GM23338 (cell line): Measurements from ENCODE around the gene ZNF555. TPM values are rescaled to one million over a fixed set of nuclear protein-coding genes. Genes with fewer than 3 reads are reported as not detected.

Experiments
- ATAC-seq: fragments of 200-7000 bp; cut with Tn5 transposase; 3 replicates; pipeline ENCODE4 v1.9.1; 2020
- DNase-seq: peaks from one replicate; pipeline ENCODE4 v3.0.0-alpha.2; 2015; ENCODE audit warnings: low spot score
- H2AFZ ChIP-seq: fragments of 200-600 bp; sonication (generic); 2 replicates; pipeline ENCODE4 v1.8.0; 2016; ENCODE audit warnings: antibody characterized with exemption, mild to moderate bottlenecking, moderate library complexity
- H3F3A ChIP-seq: fragments of 200-600 bp; sonication (generic); replicated peaks from 2 replicates; pipeline ENCODE4 v1.8.0; 2017; ENCODE audit warnings: antibody characterized with exemption, mixed run types, low read depth
- H3K27ac ChIP-seq: fragments of 200-600 bp; sonication (generic); 2 replicates; pipeline ENCODE4 v1.6.1; 2016; ENCODE audit warnings: low read depth
- H3K27me3 ChIP-seq: fragments of 200-600 bp; sonication (generic); 2 replicates; pipeline ENCODE4 v1.8.0; 2016; ENCODE audit warnings: mild to moderate bottlenecking, mixed run types, moderate library complexity; ENCODE audit not compliant: insufficient read depth
- H3K36me3 ChIP-seq: fragments of 200-600 bp; sonication (generic); 2 replicates; pipeline ENCODE4 v1.8.0; 2016; ENCODE audit warnings: mild to moderate bottlenecking; ENCODE audit not compliant: insufficient read depth
- H3K4me1 ChIP-seq: fragments of 200-600 bp; sonication (generic); 2 replicates; pipeline ENCODE4 v1.8.0; 2016; ENCODE audit warnings: mild to moderate bottlenecking, moderate library complexity; ENCODE audit not compliant: insufficient read depth
- H3K4me2 ChIP-seq: fragments of 200-600 bp; sonication (generic); 2 replicates; pipeline ENCODE4 v1.7.1; 2017; ENCODE audit warnings: mixed run types
- H3K4me3 ChIP-seq: fragments of 200-600 bp; sonication (generic); 2 replicates; pipeline ENCODE4 v1.6.1; 2016; ENCODE audit warnings: mixed run types
- H3K79me2 ChIP-seq: fragments of 200-600 bp; sonication (generic); replicated peaks from 2 replicates; pipeline ENCODE4 v1.8.0; 2017; ENCODE audit warnings: mild to moderate bottlenecking; ENCODE audit not compliant: insufficient read depth
- H3K9me2 ChIP-seq: fragments of 200-600 bp; sonication (generic); 2 replicates; pipeline ENCODE4 v1.8.0; 2017; ENCODE audit not compliant: insufficient read depth
- H4K20me1 ChIP-seq: fragments of 200-600 bp; sonication (generic); replicated peaks from 2 replicates; pipeline ENCODE4 v1.8.0; 2017; ENCODE audit warnings: mild to moderate bottlenecking; ENCODE audit not compliant: insufficient read depth
- H3K27ac Mint-ChIP-seq: 2 replicates; pipeline ENCODE4 v1.8.0; 2020; ENCODE audit warnings: inconsistent platforms, mild to moderate bottlenecking, moderate library complexity, mixed read lengths
- H3K27me3 Mint-ChIP-seq: 3 replicates; pipeline ENCODE4 v1.8.0; 2022; ENCODE audit warnings: low read depth, mild to moderate bottlenecking, moderate library complexity, mixed read lengths, inconsistent platforms; ENCODE audit not compliant: insufficient read depth, poor library complexity
- H3K36me3 Mint-ChIP-seq: 3 replicates; pipeline ENCODE4 v1.8.0; 2021; ENCODE audit warnings: low read depth, mild to moderate bottlenecking, inconsistent platforms, moderate library complexity, mixed read lengths
- H3K4me1 Mint-ChIP-seq: 3 replicates; pipeline ENCODE4 v1.8.0; 2020; ENCODE audit warnings: mild to moderate bottlenecking, inconsistent platforms, mixed read lengths
- H3K4me3 Mint-ChIP-seq: 3 replicates; pipeline ENCODE4 v1.8.0; 2021; ENCODE audit warnings: moderate library complexity, mild to moderate bottlenecking, inconsistent platforms, mixed read lengths
- H3K9me3 Mint-ChIP-seq: 3 replicates; pipeline ENCODE4 v1.8.0; 2020; ENCODE audit warnings: moderate library complexity, mild to moderate bottlenecking, inconsistent platforms, mixed read lengths
- EZH2 ChIP-seq: fragments of 200-600 bp; sonication (generic); IDR thresholded peaks from one replicate; pipeline ENCODE4 v1.8.0; 2017; ENCODE audit warnings: antibody characterized with exemption, mild to moderate bottlenecking, low read depth; ENCODE audit not compliant: unreplicated experiment
- ZNF114 ChIP-seq: fragments of 250-450 bp; sonication (Bioruptor Pico); IDR thresholded peaks from 2 replicates; pipeline ENCODE4 v1.5.0; 2020; ENCODE audit warnings: mild to moderate bottlenecking, moderate library complexity
- polyA plus RNA-seq: library from polyadenylated mRNA; unstranded; fragments of >200 nt; fragmentation: Nextera tagmentation; extraction: Ambion mirVana; gene quantifications from 2 replicates; pipeline ENCODE4 v1.2.1, GENCODE V29; 2016
- total RNA-seq: library from RNA; depleted of rRNA; stranded (reverse); fragments of >200 nt; shearing (Covaris generic); gene quantifications from 2 replicates; pipeline ENCODE4 v1.2.3, GENCODE V29; 2014
- TF ChIP-seq, protein P1 (sequence below), 2 experiments: fragments of 200-600 bp in 1 of 2; sonication (generic) in 1 of 2; conservative IDR thresholded peaks; 2 replicates each; pipeline versions ENCODE4 v1.5.1 to v1.6.1; 2016 to 2017; ENCODE audit warnings: antibody characterized with exemption in 2 of 2, low read depth in 2 of 2, mild to moderate bottlenecking in 2 of 2, moderate library complexity in 1 of 2
- TF ChIP-seq, protein P2 (sequence below): IDR thresholded peaks from 2 replicates; pipeline ENCODE4 v1.6.1; 2016; ENCODE audit warnings: antibody characterized with exemption
- TF ChIP-seq, protein P3 (sequence below): IDR thresholded peaks from one replicate; pipeline ENCODE4 v1.6.1; 2018; ENCODE audit warnings: antibody characterized with exemption; ENCODE audit not compliant: unreplicated experiment

ZNF555 gene
- total and polyA plus RNA-seq, 2 experiments from 2014 or later, result 3.5 to 7.5 TPM

DNA sequence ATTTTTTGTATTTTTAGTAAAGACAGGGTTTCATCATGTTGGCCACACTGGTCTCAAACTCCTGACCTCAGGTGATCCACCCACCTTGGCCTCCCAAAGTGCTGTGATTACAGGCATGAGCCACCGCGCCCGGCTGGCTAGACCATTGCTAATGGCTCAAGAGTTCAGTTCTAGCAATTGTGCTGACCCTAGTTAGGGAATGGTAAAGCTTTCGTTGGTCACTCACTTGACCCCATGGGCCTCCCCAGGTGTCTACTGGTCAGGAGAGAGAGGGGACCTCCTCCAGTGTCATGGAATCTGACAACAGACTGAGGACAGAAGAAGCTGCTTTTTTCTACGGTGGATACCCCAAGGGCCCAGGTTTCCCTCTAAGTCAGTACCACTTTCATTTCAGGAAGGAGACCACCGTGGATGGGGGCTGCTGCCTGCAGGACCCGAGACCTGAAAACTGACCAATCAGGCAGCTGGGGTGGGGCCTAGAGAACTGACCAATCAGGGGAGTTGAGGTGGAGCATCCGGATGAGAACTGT is 25.3 kb downstream of the ZNF555 start:
- Mint-ChIP-seq H3K27ac (no peak overlapping the region), H3K27me3 (peaks cover 3% of the 10 kb centered on the region)
- no peak overlapping the region for H3K4me2 ChIP-seq

More for the DNA sequence above, 25.3 kb downstream of the ZNF555 start:
- Mint-ChIP-seq H3K9me3 (peaks cover 92% of the 10 kb centered on the region), H3K4me1 (no peaks in the 10 kb centered on the region), H3K4me3 (no peak overlapping the region), H3K36me3 (peaks cover 45% of the 10 kb centered on the region)
- no peaks in the 10 kb centered on the region for H3K36me3 ChIP-seq
- H3K4me3 ChIP-seq, result no peak overlapping the region
- no peaks in the 10 kb centered on the region for H3K4me1 ChIP-seq
- no peaks in the 10 kb centered on the region for H3F3A ChIP-seq
- H3K27ac ChIP-seq, result no peak overlapping the region
- H2AFZ ChIP-seq, result no peak overlapping the region
- ATAC-seq (no peak), DNase-seq (no peak)
- TF ChIP-seq, protein P1, sequence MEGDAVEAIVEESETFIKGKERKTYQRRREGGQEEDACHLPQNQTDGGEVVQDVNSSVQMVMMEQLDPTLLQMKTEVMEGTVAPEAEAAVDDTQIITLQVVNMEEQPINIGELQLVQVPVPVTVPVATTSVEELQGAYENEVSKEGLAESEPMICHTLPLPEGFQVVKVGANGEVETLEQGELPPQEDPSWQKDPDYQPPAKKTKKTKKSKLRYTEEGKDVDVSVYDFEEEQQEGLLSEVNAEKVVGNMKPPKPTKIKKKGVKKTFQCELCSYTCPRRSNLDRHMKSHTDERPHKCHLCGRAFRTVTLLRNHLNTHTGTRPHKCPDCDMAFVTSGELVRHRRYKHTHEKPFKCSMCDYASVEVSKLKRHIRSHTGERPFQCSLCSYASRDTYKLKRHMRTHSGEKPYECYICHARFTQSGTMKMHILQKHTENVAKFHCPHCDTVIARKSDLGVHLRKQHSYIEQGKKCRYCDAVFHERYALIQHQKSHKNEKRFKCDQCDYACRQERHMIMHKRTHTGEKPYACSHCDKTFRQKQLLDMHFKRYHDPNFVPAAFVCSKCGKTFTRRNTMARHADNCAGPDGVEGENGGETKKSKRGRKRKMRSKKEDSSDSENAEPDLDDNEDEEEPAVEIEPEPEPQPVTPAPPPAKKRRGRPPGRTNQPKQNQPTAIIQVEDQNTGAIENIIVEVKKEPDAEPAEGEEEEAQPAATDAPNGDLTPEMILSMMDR (conservative IDR thresholded peaks at IDR 0.05; ENCODE audit: low read depth in 2 of 2), result no peak
- TF ChIP-seq EZH2 (no peak), ZNF114 (CRISPR knock-in tag) (no peak)
- TF ChIP-seq, protein P2, sequence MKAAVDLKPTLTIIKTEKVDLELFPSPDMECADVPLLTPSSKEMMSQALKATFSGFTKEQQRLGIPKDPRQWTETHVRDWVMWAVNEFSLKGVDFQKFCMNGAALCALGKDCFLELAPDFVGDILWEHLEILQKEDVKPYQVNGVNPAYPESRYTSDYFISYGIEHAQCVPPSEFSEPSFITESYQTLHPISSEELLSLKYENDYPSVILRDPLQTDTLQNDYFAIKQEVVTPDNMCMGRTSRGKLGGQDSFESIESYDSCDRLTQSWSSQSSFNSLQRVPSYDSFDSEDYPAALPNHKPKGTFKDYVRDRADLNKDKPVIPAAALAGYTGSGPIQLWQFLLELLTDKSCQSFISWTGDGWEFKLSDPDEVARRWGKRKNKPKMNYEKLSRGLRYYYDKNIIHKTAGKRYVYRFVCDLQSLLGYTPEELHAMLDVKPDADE, result no peak
- TF ChIP-seq, protein P3, sequence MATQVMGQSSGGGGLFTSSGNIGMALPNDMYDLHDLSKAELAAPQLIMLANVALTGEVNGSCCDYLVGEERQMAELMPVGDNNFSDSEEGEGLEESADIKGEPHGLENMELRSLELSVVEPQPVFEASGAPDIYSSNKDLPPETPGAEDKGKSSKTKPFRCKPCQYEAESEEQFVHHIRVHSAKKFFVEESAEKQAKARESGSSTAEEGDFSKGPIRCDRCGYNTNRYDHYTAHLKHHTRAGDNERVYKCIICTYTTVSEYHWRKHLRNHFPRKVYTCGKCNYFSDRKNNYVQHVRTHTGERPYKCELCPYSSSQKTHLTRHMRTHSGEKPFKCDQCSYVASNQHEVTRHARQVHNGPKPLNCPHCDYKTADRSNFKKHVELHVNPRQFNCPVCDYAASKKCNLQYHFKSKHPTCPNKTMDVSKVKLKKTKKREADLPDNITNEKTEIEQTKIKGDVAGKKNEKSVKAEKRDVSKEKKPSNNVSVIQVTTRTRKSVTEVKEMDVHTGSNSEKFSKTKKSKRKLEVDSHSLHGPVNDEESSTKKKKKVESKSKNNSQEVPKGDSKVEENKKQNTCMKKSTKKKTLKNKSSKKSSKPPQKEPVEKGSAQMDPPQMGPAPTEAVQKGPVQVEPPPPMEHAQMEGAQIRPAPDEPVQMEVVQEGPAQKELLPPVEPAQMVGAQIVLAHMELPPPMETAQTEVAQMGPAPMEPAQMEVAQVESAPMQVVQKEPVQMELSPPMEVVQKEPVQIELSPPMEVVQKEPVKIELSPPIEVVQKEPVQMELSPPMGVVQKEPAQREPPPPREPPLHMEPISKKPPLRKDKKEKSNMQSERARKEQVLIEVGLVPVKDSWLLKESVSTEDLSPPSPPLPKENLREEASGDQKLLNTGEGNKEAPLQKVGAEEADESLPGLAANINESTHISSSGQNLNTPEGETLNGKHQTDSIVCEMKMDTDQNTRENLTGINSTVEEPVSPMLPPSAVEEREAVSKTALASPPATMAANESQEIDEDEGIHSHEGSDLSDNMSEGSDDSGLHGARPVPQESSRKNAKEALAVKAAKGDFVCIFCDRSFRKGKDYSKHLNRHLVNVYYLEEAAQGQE, result no peak
- no peaks in the 10 kb centered on the region for H3K79me2 ChIP-seq
- H3K27me3 ChIP-seq, result no peaks in the 10 kb centered on the region
- H3K9me2 ChIP-seq, result no peaks in the 10 kb centered on the region
- no peaks in the 10 kb centered on the region for H4K20me1 ChIP-seq
